GM23338 (cell line): ENCODE results near the gene CHD9. TPM values are rescaled to one million over a fixed set of nuclear protein-coding genes. Genes with fewer than 3 reads are reported as not detected.

Experiments
- ATAC-seq: fragments of 200-7000 bp; cut with Tn5 transposase; 3 replicates; pipeline ENCODE4 v1.9.1; 2020
- DNase-seq: peaks from one replicate; pipeline ENCODE4 v3.0.0-alpha.2; 2015; ENCODE audit warnings: low spot score
- H2AFZ ChIP-seq: fragments of 200-600 bp; sonication (generic); 2 replicates; pipeline ENCODE4 v1.8.0; 2016; ENCODE audit warnings: antibody characterized with exemption, mild to moderate bottlenecking, moderate library complexity
- H3F3A ChIP-seq: fragments of 200-600 bp; sonication (generic); replicated peaks from 2 replicates; pipeline ENCODE4 v1.8.0; 2017; ENCODE audit warnings: antibody characterized with exemption, mixed run types, low read depth
- H3K27ac ChIP-seq: fragments of 200-600 bp; sonication (generic); 2 replicates; pipeline ENCODE4 v1.6.1; 2016; ENCODE audit warnings: low read depth
- H3K27me3 ChIP-seq: fragments of 200-600 bp; sonication (generic); 2 replicates; pipeline ENCODE4 v1.8.0; 2016; ENCODE audit warnings: mild to moderate bottlenecking, mixed run types, moderate library complexity; ENCODE audit not compliant: insufficient read depth
- H3K36me3 ChIP-seq: fragments of 200-600 bp; sonication (generic); 2 replicates; pipeline ENCODE4 v1.8.0; 2016; ENCODE audit warnings: mild to moderate bottlenecking; ENCODE audit not compliant: insufficient read depth
- H3K4me1 ChIP-seq: fragments of 200-600 bp; sonication (generic); 2 replicates; pipeline ENCODE4 v1.8.0; 2016; ENCODE audit warnings: mild to moderate bottlenecking, moderate library complexity; ENCODE audit not compliant: insufficient read depth
- H3K4me2 ChIP-seq: fragments of 200-600 bp; sonication (generic); 2 replicates; pipeline ENCODE4 v1.7.1; 2017; ENCODE audit warnings: mixed run types
- H3K4me3 ChIP-seq: fragments of 200-600 bp; sonication (generic); 2 replicates; pipeline ENCODE4 v1.6.1; 2016; ENCODE audit warnings: mixed run types
- H3K79me2 ChIP-seq: fragments of 200-600 bp; sonication (generic); replicated peaks from 2 replicates; pipeline ENCODE4 v1.8.0; 2017; ENCODE audit warnings: mild to moderate bottlenecking; ENCODE audit not compliant: insufficient read depth
- H3K9me2 ChIP-seq: fragments of 200-600 bp; sonication (generic); 2 replicates; pipeline ENCODE4 v1.8.0; 2017; ENCODE audit not compliant: insufficient read depth
- H4K20me1 ChIP-seq: fragments of 200-600 bp; sonication (generic); replicated peaks from 2 replicates; pipeline ENCODE4 v1.8.0; 2017; ENCODE audit warnings: mild to moderate bottlenecking; ENCODE audit not compliant: insufficient read depth
- H3K27ac Mint-ChIP-seq: 2 replicates; pipeline ENCODE4 v1.8.0; 2020; ENCODE audit warnings: inconsistent platforms, mild to moderate bottlenecking, moderate library complexity, mixed read lengths
- H3K27me3 Mint-ChIP-seq: 3 replicates; pipeline ENCODE4 v1.8.0; 2022; ENCODE audit warnings: low read depth, mild to moderate bottlenecking, moderate library complexity, mixed read lengths, inconsistent platforms; ENCODE audit not compliant: insufficient read depth, poor library complexity
- H3K36me3 Mint-ChIP-seq: 3 replicates; pipeline ENCODE4 v1.8.0; 2021; ENCODE audit warnings: low read depth, mild to moderate bottlenecking, inconsistent platforms, moderate library complexity, mixed read lengths
- H3K4me1 Mint-ChIP-seq: 3 replicates; pipeline ENCODE4 v1.8.0; 2020; ENCODE audit warnings: mild to moderate bottlenecking, inconsistent platforms, mixed read lengths
- H3K4me3 Mint-ChIP-seq: 3 replicates; pipeline ENCODE4 v1.8.0; 2021; ENCODE audit warnings: moderate library complexity, mild to moderate bottlenecking, inconsistent platforms, mixed read lengths
- H3K9me3 Mint-ChIP-seq: 3 replicates; pipeline ENCODE4 v1.8.0; 2020; ENCODE audit warnings: moderate library complexity, mild to moderate bottlenecking, inconsistent platforms, mixed read lengths
- CREB1 ChIP-seq: fragments of 250-450 bp; sonication (Bioruptor Pico); IDR thresholded peaks from 2 replicates; pipeline ENCODE4 v1.5.0; 2020; ENCODE audit warnings: low read depth, mild to moderate bottlenecking, moderate library complexity
- CTCF ChIP-seq, 2 experiments: fragments of 200-600 bp in 1 of 2; sonication (generic) in 1 of 2; conservative IDR thresholded peaks; 2 replicates each; pipeline versions ENCODE4 v1.5.1 to v1.6.1; 2016 to 2017; ENCODE audit warnings: antibody characterized with exemption in 2 of 2, low read depth in 2 of 2, mild to moderate bottlenecking in 2 of 2, moderate library complexity in 1 of 2
- EZH2 ChIP-seq: fragments of 200-600 bp; sonication (generic); IDR thresholded peaks from one replicate; pipeline ENCODE4 v1.8.0; 2017; ENCODE audit warnings: antibody characterized with exemption, mild to moderate bottlenecking, low read depth; ENCODE audit not compliant: unreplicated experiment
- EZH2phosphoT487 ChIP-seq: fragments of 200-600 bp; sonication (generic); IDR thresholded peaks from one replicate; pipeline ENCODE4 v1.8.1; 2018; ENCODE audit warnings: antibody characterized with exemption; ENCODE audit not compliant: unreplicated experiment
- JUNB ChIP-seq: IDR thresholded peaks from one replicate; pipeline ENCODE4 v1.6.1; 2016; ENCODE audit warnings: antibody characterized with exemption; ENCODE audit not compliant: unreplicated experiment
- NANOG ChIP-seq: IDR thresholded peaks from 2 replicates; pipeline ENCODE4 v1.6.1; 2016; ENCODE audit warnings: antibody characterized with exemption, borderline replicate concordance
- POLR2AphosphoS5 ChIP-seq: IDR thresholded peaks from 2 replicates; pipeline ENCODE4 v1.6.1; 2016; ENCODE audit warnings: antibody characterized with exemption, low read depth
- REST ChIP-seq: IDR thresholded peaks from one replicate; pipeline ENCODE4 v1.6.1; 2018; ENCODE audit warnings: antibody characterized with exemption; ENCODE audit not compliant: unreplicated experiment
- STAT1 ChIP-seq: IDR thresholded peaks from one replicate; pipeline ENCODE4 v1.6.1; 2016; ENCODE audit warnings: antibody characterized with exemption; ENCODE audit not compliant: unreplicated experiment
- ZNF114 ChIP-seq: fragments of 250-450 bp; sonication (Bioruptor Pico); IDR thresholded peaks from 2 replicates; pipeline ENCODE4 v1.5.0; 2020; ENCODE audit warnings: mild to moderate bottlenecking, moderate library complexity
- ZNF331 ChIP-seq: fragments of 250-450 bp; sonication (Bioruptor Pico); IDR thresholded peaks from 2 replicates; pipeline ENCODE4 v1.5.0; 2020; ENCODE audit warnings: low read depth, mild to moderate bottlenecking, moderate library complexity
- polyA plus RNA-seq: library from polyadenylated mRNA; unstranded; fragments of >200 nt; fragmentation: Nextera tagmentation; extraction: Ambion mirVana; gene quantifications from 2 replicates; pipeline ENCODE4 v1.2.1, GENCODE V29; 2016
- total RNA-seq: library from RNA; depleted of rRNA; stranded (reverse); fragments of >200 nt; shearing (Covaris generic); gene quantifications from 2 replicates; pipeline ENCODE4 v1.2.3, GENCODE V29; 2014
- TF ChIP-seq, protein P1 (sequence below): IDR thresholded peaks from 2 replicates; pipeline ENCODE4 v1.6.1; 2016; ENCODE audit warnings: antibody characterized with exemption
- TF ChIP-seq, protein P2 (sequence below): fragments of 250-450 bp; sonication (Bioruptor Pico); IDR thresholded peaks from 2 replicates; pipeline ENCODE4 v1.5.0; 2020; ENCODE audit warnings: mild to moderate bottlenecking, moderate library complexity

The CHD9 gene
- total and polyA plus RNA-seq, 2 experiments from 2014 or later: 18.8 to 46.6 TPM

GRCh38 chr16:53320992-53321391, 266.2 kb downstream of the CHD9 start:
- H3K9me2 ChIP-seq: no peaks in the 10 kb centered on the region
- DNase-seq: no peak
- H3K4me2 ChIP-seq: no peak overlapping the region
- H3K27me3 ChIP-seq: no peaks in the 10 kb centered on the region
- no peaks in the 10 kb centered on the region for H3K4me1 ChIP-seq
- no peak overlapping the region for H3K27ac ChIP-seq
- H3K4me1 Mint-ChIP-seq: no peaks in the 10 kb centered on the region
- no peak for ATAC-seq
- TF ChIP-seq ZNF114 (no peak), NANOG (no peak), CTCF (conservative IDR thresholded peaks at IDR 0.05; ENCODE audit: low read depth in 2 of 2) (no peak), ZNF331 (CRISPR knock-in tag) (no peak), EZH2 (no peak), EZH2phosphoT487 (no peak), STAT1 (no peak), CREB1 (no peak), REST (no peak), POLR2AphosphoS5 (no peak), JUNB (no peak)
- TF ChIP-seq, protein P1, sequence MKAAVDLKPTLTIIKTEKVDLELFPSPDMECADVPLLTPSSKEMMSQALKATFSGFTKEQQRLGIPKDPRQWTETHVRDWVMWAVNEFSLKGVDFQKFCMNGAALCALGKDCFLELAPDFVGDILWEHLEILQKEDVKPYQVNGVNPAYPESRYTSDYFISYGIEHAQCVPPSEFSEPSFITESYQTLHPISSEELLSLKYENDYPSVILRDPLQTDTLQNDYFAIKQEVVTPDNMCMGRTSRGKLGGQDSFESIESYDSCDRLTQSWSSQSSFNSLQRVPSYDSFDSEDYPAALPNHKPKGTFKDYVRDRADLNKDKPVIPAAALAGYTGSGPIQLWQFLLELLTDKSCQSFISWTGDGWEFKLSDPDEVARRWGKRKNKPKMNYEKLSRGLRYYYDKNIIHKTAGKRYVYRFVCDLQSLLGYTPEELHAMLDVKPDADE: no peak
- TF ChIP-seq, protein P2, sequence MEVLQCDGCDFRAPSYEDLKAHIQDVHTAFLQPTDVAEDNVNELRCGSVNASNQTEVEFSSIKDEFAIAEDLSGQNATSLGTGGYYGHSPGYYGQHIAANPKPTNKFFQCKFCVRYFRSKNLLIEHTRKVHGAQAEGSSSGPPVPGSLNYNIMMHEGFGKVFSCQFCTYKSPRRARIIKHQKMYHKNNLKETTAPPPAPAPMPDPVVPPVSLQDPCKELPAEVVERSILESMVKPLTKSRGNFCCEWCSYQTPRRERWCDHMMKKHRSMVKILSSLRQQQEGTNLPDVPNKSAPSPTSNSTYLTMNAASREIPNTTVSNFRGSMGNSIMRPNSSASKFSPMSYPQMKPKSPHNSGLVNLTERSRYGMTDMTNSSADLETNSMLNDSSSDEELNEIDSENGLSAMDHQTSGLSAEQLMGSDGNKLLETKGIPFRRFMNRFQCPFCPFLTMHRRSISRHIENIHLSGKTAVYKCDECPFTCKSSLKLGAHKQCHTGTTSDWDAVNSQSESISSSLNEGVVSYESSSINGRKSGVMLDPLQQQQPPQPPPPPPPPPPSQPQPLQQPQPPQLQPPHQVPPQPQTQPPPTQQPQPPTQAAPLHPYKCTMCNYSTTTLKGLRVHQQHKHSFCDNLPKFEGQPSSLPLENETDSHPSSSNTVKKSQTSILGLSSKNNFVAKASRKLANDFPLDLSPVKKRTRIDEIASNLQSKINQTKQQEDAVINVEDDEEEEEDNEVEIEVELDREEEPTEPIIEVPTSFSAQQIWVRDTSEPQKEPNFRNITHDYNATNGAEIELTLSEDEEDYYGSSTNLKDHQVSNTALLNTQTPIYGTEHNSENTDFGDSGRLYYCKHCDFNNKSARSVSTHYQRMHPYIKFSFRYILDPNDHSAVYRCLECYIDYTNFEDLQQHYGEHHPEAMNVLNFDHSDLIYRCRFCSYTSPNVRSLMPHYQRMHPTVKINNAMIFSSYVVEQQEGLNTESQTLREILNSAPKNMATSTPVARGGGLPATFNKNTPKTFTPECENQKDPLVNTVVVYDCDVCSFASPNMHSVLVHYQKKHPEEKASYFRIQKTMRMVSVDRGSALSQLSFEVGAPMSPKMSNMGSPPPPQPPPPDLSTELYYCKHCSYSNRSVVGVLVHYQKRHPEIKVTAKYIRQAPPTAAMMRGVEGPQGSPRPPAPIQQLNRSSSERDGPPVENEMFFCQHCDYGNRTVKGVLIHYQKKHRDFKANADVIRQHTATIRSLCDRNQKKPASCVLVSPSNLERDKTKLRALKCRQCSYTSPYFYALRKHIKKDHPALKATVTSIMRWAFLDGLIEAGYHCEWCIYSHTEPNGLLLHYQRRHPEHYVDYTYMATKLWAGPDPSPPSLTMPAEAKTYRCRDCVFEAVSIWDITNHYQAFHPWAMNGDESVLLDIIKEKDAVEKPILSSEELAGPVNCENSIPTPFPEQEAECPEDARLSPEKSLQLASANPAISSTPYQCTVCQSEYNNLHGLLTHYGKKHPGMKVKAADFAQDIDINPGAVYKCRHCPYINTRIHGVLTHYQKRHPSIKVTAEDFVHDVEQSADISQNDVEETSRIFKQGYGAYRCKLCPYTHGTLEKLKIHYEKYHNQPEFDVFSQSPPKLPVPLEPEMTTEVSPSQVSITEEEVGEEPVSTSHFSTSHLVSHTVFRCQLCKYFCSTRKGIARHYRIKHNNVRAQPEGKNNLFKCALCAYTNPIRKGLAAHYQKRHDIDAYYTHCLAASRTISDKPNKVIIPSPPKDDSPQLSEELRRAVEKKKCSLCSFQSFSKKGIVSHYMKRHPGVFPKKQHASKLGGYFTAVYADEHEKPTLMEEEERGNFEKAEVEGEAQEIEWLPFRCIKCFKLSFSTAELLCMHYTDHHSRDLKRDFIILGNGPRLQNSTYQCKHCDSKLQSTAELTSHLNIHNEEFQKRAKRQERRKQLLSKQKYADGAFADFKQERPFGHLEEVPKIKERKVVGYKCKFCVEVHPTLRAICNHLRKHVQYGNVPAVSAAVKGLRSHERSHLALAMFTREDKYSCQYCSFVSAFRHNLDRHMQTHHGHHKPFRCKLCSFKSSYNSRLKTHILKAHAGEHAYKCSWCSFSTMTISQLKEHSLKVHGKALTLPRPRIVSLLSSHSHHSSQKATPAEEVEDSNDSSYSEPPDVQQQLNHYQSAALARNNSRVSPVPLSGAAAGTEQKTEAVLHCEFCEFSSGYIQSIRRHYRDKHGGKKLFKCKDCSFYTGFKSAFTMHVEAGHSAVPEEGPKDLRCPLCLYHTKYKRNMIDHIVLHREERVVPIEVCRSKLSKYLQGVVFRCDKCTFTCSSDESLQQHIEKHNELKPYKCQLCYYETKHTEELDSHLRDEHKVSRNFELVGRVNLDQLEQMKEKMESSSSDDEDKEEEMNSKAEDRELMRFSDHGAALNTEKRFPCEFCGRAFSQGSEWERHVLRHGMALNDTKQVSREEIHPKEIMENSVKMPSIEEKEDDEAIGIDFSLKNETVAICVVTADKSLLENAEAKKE: no peak
- H3K36me3 Mint-ChIP-seq: peaks cover 59% of the 10 kb centered on the region
- no peaks in the 10 kb centered on the region for H3K79me2 ChIP-seq
- no peak overlapping the region for H3K4me3 Mint-ChIP-seq
- H3K9me3 Mint-ChIP-seq: no peaks in the 10 kb centered on the region
- no peak overlapping the region for H2AFZ ChIP-seq
- peaks cover 6% of the 10 kb centered on the region; the same call in 1 of the 2 replicates for H3K36me3 ChIP-seq
- no peak overlapping the region for H3K27ac Mint-ChIP-seq
- no peaks in the 10 kb centered on the region for H3F3A ChIP-seq
- peaks cover under 1% of the 10 kb centered on the region for H3K27me3 Mint-ChIP-seq
- no peaks in the 10 kb centered on the region for H4K20me1 ChIP-seq
- no peak overlapping the region for H3K4me3 ChIP-seq
